ENCODE measurements around the gene PEX14.

- TF ChIP-seq POLR2AphosphoS5 (IDR thresholded peaks at IDR 0.05; ENCODE audit: low read depth, low read length) (no peak), CTCF (IDR thresholded peaks at IDR 0.05) (no peak)
- TF ChIP-seq, protein P1, sequence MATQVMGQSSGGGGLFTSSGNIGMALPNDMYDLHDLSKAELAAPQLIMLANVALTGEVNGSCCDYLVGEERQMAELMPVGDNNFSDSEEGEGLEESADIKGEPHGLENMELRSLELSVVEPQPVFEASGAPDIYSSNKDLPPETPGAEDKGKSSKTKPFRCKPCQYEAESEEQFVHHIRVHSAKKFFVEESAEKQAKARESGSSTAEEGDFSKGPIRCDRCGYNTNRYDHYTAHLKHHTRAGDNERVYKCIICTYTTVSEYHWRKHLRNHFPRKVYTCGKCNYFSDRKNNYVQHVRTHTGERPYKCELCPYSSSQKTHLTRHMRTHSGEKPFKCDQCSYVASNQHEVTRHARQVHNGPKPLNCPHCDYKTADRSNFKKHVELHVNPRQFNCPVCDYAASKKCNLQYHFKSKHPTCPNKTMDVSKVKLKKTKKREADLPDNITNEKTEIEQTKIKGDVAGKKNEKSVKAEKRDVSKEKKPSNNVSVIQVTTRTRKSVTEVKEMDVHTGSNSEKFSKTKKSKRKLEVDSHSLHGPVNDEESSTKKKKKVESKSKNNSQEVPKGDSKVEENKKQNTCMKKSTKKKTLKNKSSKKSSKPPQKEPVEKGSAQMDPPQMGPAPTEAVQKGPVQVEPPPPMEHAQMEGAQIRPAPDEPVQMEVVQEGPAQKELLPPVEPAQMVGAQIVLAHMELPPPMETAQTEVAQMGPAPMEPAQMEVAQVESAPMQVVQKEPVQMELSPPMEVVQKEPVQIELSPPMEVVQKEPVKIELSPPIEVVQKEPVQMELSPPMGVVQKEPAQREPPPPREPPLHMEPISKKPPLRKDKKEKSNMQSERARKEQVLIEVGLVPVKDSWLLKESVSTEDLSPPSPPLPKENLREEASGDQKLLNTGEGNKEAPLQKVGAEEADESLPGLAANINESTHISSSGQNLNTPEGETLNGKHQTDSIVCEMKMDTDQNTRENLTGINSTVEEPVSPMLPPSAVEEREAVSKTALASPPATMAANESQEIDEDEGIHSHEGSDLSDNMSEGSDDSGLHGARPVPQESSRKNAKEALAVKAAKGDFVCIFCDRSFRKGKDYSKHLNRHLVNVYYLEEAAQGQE (IDR thresholded peaks at IDR 0.05; ENCODE audit: insufficient read depth in 1 of 2, low read depth in 2 of 2, low read length in 1 of 2): no peak
These were observed 167.2 kb downstream of the PEX14 start for GRCh38 chr1:10641976-10642375.

All from Panc1 (cell line).